H9 (cell line): Measurements from ENCODE around the gene COL8A2. TPM values are rescaled to one million over a fixed set of nuclear protein-coding genes. Genes with fewer than 3 reads are reported as not detected.

Source experiments
- DNase-seq: peaks from one replicate; pipeline ENCODE4 v3.0.0-alpha.2; 2017
- H2AFZ ChIP-seq: one replicate; pipeline ENCODE4 v1.6.1; 2013; ENCODE audit warnings: mild to moderate bottlenecking, low read length, control low read depth, moderate library complexity
- H2AK5ac ChIP-seq: 2 replicates; pipeline ENCODE4 v1.6.1; 2013; ENCODE audit warnings: low read length, control low read depth, mixed read lengths; ENCODE audit not compliant: insufficient read length
- H2BK120ac ChIP-seq: one replicate; pipeline ENCODE4 v1.6.1; 2013; ENCODE audit warnings: low read depth, mild to moderate bottlenecking, low read length, control low read depth, inconsistent platforms; ENCODE audit not compliant: poor library complexity, severe bottlenecking
- H2BK12ac ChIP-seq: 2 replicates; pipeline ENCODE4 v1.6.1; 2013; ENCODE audit warnings: low read length, control low read depth, mixed read lengths, low read depth; ENCODE audit not compliant: insufficient read length
- H2BK15ac ChIP-seq: 2 replicates; pipeline ENCODE4 v1.6.1; 2013; ENCODE audit warnings: low read depth, low read length, control low read depth
- H2BK20ac ChIP-seq: one replicate; pipeline ENCODE4 v1.6.1; 2013; ENCODE audit warnings: low read depth, mild to moderate bottlenecking, low read length, control low read depth, inconsistent platforms; ENCODE audit not compliant: poor library complexity, severe bottlenecking
- H2BK5ac ChIP-seq: 2 replicates; pipeline ENCODE4 v1.6.1; 2013; ENCODE audit warnings: low read length, control low read depth, mixed read lengths; ENCODE audit not compliant: insufficient read length
- H3K14ac ChIP-seq: 2 replicates; pipeline ENCODE4 v1.6.1; 2013; ENCODE audit warnings: low read length, control low read depth; ENCODE audit not compliant: insufficient read depth
- H3K18ac ChIP-seq: 2 replicates; pipeline ENCODE4 v1.6.1; 2013; ENCODE audit warnings: low read depth, mild to moderate bottlenecking, mixed read lengths, low read length, control low read depth; ENCODE audit not compliant: insufficient read length
- H3K23ac ChIP-seq: 2 replicates; pipeline ENCODE4 v1.6.1; 2013; ENCODE audit warnings: low read length, control low read depth, mixed read lengths, low read depth; ENCODE audit not compliant: insufficient read length
- H3K23me2 ChIP-seq: 2 replicates; pipeline ENCODE4 v1.6.1; 2013; ENCODE audit warnings: low read depth, mild to moderate bottlenecking, mixed read lengths, low read length, control low read depth; ENCODE audit not compliant: insufficient read length, poor library complexity, severe bottlenecking
- H3K27ac ChIP-seq: 2 replicates; pipeline ENCODE4 v1.5.1; 2013; ENCODE audit warnings: low read length, control low read depth, mixed read lengths, low read depth; ENCODE audit not compliant: insufficient read length
- H3K27me3 ChIP-seq: 2 replicates; pipeline ENCODE4 v1.6.1; 2013; ENCODE audit warnings: low read length, control low read depth, inconsistent platforms; ENCODE audit not compliant: insufficient read depth
- H3K4ac ChIP-seq: 2 replicates; pipeline ENCODE4 v1.6.1; 2013; ENCODE audit warnings: low read depth, mild to moderate bottlenecking, control low read depth, inconsistent platforms, low read length, moderate library complexity
- H3K4me1 ChIP-seq: 2 replicates; pipeline ENCODE4 v1.6.1; 2013; ENCODE audit warnings: low read length, control low read depth, inconsistent platforms; ENCODE audit not compliant: insufficient read depth
- H3K4me2 ChIP-seq: 2 replicates; pipeline ENCODE4 v1.6.1; 2013; ENCODE audit warnings: low read length, control low read depth, mixed read lengths; ENCODE audit not compliant: insufficient read length, insufficient read depth
- H3K56ac ChIP-seq: 2 replicates; pipeline ENCODE4 v1.6.1; 2013; ENCODE audit warnings: low read depth, mild to moderate bottlenecking, mixed read lengths, low read length, control low read depth; ENCODE audit not compliant: insufficient read length
- H3K79me1 ChIP-seq: 2 replicates; pipeline ENCODE4 v1.6.1; 2013; ENCODE audit warnings: low read depth, mild to moderate bottlenecking, moderate library complexity, low read length, control low read depth, inconsistent platforms; ENCODE audit not compliant: insufficient read depth, poor library complexity, severe bottlenecking
- H3K79me2 ChIP-seq: 2 replicates; pipeline ENCODE4 v1.6.1; 2013; ENCODE audit warnings: low read length, control low read depth, inconsistent platforms; ENCODE audit not compliant: insufficient read depth
- H3K9ac ChIP-seq: 2 replicates; pipeline ENCODE4 v1.6.1; 2013; ENCODE audit warnings: low read length, control low read depth, mixed read lengths; ENCODE audit not compliant: insufficient read length; ENCODE audit errors: extremely low read depth
- H3K9me3 ChIP-seq: one replicate; pipeline ENCODE4 v1.6.1; 2013; ENCODE audit warnings: low read depth, low read length, inconsistent platforms; ENCODE audit not compliant: control insufficient read depth
- H3T11ph ChIP-seq: one replicate; pipeline ENCODE4 v1.6.1; 2013; ENCODE audit warnings: mild to moderate bottlenecking, low read length, control low read depth, inconsistent platforms
- H4K20me1 ChIP-seq: one replicate; pipeline ENCODE4 v1.6.1; 2013; ENCODE audit not compliant: control insufficient read depth, insufficient read length, insufficient read depth
- H4K5ac ChIP-seq: 2 replicates; pipeline ENCODE4 v1.6.1; 2013; ENCODE audit warnings: low read depth, mild to moderate bottlenecking, mixed read lengths, low read length, control low read depth; ENCODE audit not compliant: insufficient read length
- H4K8ac ChIP-seq: replicated peaks from 2 replicates; pipeline ENCODE4 v1.6.1; 2013; ENCODE audit warnings: low read length, control low read depth, mixed read lengths, low read depth; ENCODE audit not compliant: insufficient read length
- H4K91ac ChIP-seq: 2 replicates; pipeline ENCODE4 v1.6.1; 2013; ENCODE audit warnings: low read depth, mild to moderate bottlenecking, moderate library complexity, mixed read lengths, low read length, control low read depth; ENCODE audit not compliant: insufficient read length
- H3K27ac Mint-ChIP-seq, 3 experiments: 2 replicates in 2 of 3; 3 replicates in 1 of 3; pipeline ENCODE4 v1.8.0; 2020 to 2021; ENCODE audit warnings: mixed read lengths in 3 of 3, mild to moderate bottlenecking in 1 of 3, moderate library complexity in 1 of 3
- H3K27me3 Mint-ChIP-seq: 2 replicates; pipeline ENCODE4 v1.8.0; 2021; ENCODE audit warnings: low read depth, mild to moderate bottlenecking, moderate library complexity, mixed read lengths
- H3K36me3 Mint-ChIP-seq, 3 experiments: 2 replicates in 2 of 3; 3 replicates in 1 of 3; pipeline ENCODE4 v1.8.0; 2020 to 2021; ENCODE audit warnings: low read depth in 3 of 3, mixed read lengths in 3 of 3; ENCODE audit not compliant: insufficient read depth in 1 of 3
- H3K4me1 Mint-ChIP-seq, 2 experiments: 2 replicates each; pipeline ENCODE4 v1.8.0; 2020; ENCODE audit warnings: mixed read lengths in 2 of 2
- H3K4me3 Mint-ChIP-seq, 2 experiments: 2 replicates in 1 of 2; 3 replicates in 1 of 2; pipeline ENCODE4 v1.8.0; 2020 to 2021; ENCODE audit warnings: mild to moderate bottlenecking in 2 of 2, mixed read lengths in 2 of 2, moderate library complexity in 1 of 2
- H3K9me3 Mint-ChIP-seq, 2 experiments: 2 replicates in 1 of 2; 3 replicates in 1 of 2; pipeline ENCODE4 v1.8.0; 2020; ENCODE audit warnings: mild to moderate bottlenecking in 2 of 2, mixed read lengths in 2 of 2, moderate library complexity in 1 of 2
- CTCF ChIP-seq: fragments of 200-600 bp; sonication (generic); conservative IDR thresholded peaks from 3 replicates; pipeline ENCODE4 v1.8.0; 2021; ENCODE audit warnings: antibody characterized with exemption, mild to moderate bottlenecking
- WGBS: extraction: QIAGEN DNeasy Blood & Tissue Kit; methylation state at CpG from one replicate; pipeline ENCODE4 v1.1.7; 2013; ENCODE audit warnings: missing lambda C conversion rate, low lambda C conversion rate, mixed read lengths; ENCODE audit not compliant: insufficient read length; ENCODE audit errors: extremely low coverage; 5-methylcytosine and 5-hydroxymethylcytosine counted together
- total RNA-seq: library from RNA; stranded (reverse); gene quantifications from 2 replicates; pipeline ENCODE4 v1.2.1, GENCODE V29; 2021

The COL8A2 gene
- total RNA-seq, 1 experiment from 2014 or later, result 1.5 TPM

DNA sequence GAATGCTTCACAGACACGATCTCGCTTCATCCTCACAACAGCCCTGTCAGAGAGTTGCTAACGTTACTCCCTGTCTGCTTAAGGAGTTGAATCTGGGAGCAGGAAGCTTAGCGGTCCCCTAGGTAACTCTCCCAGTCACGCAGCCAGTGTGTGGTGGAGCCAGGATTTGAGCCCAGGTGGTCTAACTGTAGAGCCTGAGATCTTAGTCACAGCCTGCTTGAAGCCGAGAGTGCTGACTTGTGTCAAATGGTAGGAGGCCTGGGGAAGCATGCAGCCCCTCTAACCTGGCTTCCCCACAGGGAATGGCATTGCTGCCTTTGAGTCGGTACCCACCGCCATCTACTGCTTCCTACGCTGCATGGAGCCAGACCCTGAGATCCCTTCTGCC is 32.2 kb downstream of the COL8A2 start:
- H3K9ac ChIP-seq, result no peak overlapping the region
- no peak overlapping the region for H3K56ac ChIP-seq
- no peak overlapping the region for H3K14ac ChIP-seq
- no peak overlapping the region for H3K27ac ChIP-seq
- no peak overlapping the region for H3K27ac Mint-ChIP-seq
- H3K79me2 ChIP-seq, result peaks cover 2% of the 10 kb centered on the region; the same call in 1 of the 2 replicates
- H2BK5ac ChIP-seq, result no peak overlapping the region
- peaks cover 21 to 46% (median 40%) of the 10 kb centered on the region in 3 experiments; a peak in 6 of 7 replicates for H3K36me3 Mint-ChIP-seq
- no CpG with 5 or more reads among the region's 9 CpGs for WGBS
- no peak overlapping the region for H3K4ac ChIP-seq
- no peak overlapping the region for H2BK20ac ChIP-seq
- no peaks in the 10 kb centered on the region for H3K27me3 ChIP-seq
- H3K23ac ChIP-seq, result no peak overlapping the region
- H3K4me3 Mint-ChIP-seq, result no peak overlapping the region
- H3T11ph ChIP-seq, result no peak overlapping the region
- H4K8ac ChIP-seq, result no peak overlapping the region
- H3K9me3 ChIP-seq, result no peaks in the 10 kb centered on the region
- no peak overlapping the region for H2BK120ac ChIP-seq
- no peaks in the 10 kb centered on the region for H4K20me1 ChIP-seq
- H3K4me1 Mint-ChIP-seq, result peaks cover 22 to 26% of the 10 kb centered on the region in 2 experiments
- TF ChIP-seq CTCF, result no peak
- H3K27me3 Mint-ChIP-seq, result no peaks in the 10 kb centered on the region
- no peak overlapping the region for H3K18ac ChIP-seq
- DNase-seq, result no peak
- H3K23me2 ChIP-seq, result peaks cover 6% of the 10 kb centered on the region
- no peak overlapping the region for H2AK5ac ChIP-seq
- no peak overlapping the region for H2BK15ac ChIP-seq
- H3K4me2 ChIP-seq, result no peak overlapping the region
- no peaks in the 10 kb centered on the region for H3K4me1 ChIP-seq
- no peaks in the 10 kb centered on the region for H3K79me1 ChIP-seq
- H2BK12ac ChIP-seq, result no peak overlapping the region
- no peak overlapping the region for H2AFZ ChIP-seq
- H3K9me3 Mint-ChIP-seq, result no peaks in the 10 kb centered on the region; a peak in 1 of 5 replicates
- H4K5ac ChIP-seq, result no peak overlapping the region
- no peak overlapping the region for H4K91ac ChIP-seq
